ENCODE results near the gene VPS11.

The VPS11 gene

DNA sequence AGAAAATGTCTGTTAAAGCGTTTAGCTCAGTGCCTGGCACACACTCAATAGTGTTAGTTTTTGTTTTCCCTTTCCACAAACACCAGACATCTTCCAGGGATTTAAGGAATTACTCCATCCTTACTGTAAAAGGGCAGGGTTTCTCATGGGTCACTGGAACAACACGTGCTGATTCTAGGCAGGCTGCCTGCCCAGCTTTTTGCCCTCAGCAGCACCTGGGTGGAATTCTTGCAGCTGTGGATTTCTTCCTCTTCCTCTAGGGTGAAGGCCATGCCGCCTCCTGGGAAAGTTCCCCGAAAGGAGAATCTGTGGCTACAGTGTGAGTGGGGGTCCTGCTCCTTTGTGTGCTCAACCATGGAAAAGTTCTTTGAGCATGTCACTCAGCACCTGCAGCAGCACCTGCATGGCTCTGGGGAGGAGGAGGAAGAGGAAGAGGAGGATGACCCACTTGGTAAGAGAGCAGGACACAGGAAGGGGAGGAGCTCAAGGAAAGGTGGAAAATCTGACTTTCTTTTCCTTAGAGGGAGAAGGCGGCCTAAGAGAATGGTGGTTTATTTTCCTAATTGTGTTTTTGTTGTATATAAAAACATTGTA is 59.2 kb downstream of the VPS11 start:
- no peak for DNase-seq

DNA sequence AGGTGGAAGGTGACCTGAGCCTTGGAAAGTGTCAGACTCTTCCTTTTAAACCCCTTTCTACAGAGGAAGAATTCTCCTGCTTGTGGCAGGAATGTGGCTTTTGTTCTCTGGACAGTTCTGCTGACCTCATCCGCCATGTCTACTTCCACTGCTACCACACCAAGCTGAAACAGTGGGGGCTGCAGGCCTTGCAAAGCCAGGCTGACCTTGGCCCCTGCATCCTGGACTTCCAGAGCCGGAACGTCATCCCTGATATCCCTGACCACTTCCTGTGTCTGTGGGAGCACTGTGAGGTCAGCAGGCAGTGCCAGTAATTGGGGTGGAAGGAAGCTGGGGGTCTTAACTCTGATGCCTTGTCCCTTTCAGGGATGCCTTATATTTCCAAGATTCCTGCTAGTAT is 63.0 kb downstream of the VPS11 start:
- no peak for DNase-seq
